ENCODE measurements around the gene PRLHR. TPM values are rescaled to one million over a fixed set of nuclear protein-coding genes. Genes with fewer than 3 reads are reported as not detected.
A peak's percentile ranks its signal among the peaks of the same experiment; 100 is the strongest.

The PRLHR gene
- total and polyA plus RNA-seq, 10 donors = not detected

DNA sequence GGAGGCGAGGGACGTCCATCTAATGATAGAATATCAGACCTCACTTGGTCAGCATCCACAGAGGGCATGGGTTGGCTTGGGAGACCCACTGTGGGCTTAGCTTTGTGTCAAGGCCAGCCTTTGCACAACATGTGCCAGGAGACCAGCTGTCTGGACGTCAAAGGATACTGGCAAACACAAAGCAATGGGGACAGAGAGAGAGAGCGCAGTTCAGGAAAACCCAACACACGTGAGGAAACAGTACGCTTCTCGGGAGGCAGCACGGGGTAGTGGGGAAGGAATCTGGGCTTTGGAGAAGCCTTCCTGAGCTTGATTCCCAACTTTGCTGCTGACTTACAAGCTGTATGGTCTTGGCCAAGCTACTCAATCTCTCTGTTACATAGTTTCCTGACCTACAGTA is 14.7 kb downstream of the PRLHR start:
- intact Hi-C loops (cut with DNase I; ENCODE audit: low total_unique reads) = no loop called here
- TF ChIP-seq, protein P1, sequence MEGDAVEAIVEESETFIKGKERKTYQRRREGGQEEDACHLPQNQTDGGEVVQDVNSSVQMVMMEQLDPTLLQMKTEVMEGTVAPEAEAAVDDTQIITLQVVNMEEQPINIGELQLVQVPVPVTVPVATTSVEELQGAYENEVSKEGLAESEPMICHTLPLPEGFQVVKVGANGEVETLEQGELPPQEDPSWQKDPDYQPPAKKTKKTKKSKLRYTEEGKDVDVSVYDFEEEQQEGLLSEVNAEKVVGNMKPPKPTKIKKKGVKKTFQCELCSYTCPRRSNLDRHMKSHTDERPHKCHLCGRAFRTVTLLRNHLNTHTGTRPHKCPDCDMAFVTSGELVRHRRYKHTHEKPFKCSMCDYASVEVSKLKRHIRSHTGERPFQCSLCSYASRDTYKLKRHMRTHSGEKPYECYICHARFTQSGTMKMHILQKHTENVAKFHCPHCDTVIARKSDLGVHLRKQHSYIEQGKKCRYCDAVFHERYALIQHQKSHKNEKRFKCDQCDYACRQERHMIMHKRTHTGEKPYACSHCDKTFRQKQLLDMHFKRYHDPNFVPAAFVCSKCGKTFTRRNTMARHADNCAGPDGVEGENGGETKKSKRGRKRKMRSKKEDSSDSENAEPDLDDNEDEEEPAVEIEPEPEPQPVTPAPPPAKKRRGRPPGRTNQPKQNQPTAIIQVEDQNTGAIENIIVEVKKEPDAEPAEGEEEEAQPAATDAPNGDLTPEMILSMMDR (IDR thresholded peaks at IDR 0.05 in 8 of 11, conservative IDR thresholded peaks at IDR 0.05 in 3 of 11) = no peak
- TF ChIP-seq POLR2AphosphoS5 (IDR thresholded peaks at IDR 0.05) = no peak
- no peak for TF ChIP-seq POLR2A (IDR thresholded peaks at IDR 0.05)
- no peaks in the 10 kb centered on the region for H3K9me3 ChIP-seq
- DNase-seq = no peak
- no peaks in the 10 kb centered on the region for H3K36me3 ChIP-seq
- H3K4me1 ChIP-seq = no peaks in the 10 kb centered on the region
- H3K4me3 ChIP-seq = no peak overlapping the region
- 70 to 79% (median 72%) methylated on average over 8 of the region's 8 CpGs for WGBS, 5 donors
- no peak overlapping the region for H3K27ac ChIP-seq
- H3K27me3 ChIP-seq (replicated peaks in 1 of 7) = peaks cover 0 to 9% (median 0%) of the 10 kb centered on the region in 7 donors

DNA sequence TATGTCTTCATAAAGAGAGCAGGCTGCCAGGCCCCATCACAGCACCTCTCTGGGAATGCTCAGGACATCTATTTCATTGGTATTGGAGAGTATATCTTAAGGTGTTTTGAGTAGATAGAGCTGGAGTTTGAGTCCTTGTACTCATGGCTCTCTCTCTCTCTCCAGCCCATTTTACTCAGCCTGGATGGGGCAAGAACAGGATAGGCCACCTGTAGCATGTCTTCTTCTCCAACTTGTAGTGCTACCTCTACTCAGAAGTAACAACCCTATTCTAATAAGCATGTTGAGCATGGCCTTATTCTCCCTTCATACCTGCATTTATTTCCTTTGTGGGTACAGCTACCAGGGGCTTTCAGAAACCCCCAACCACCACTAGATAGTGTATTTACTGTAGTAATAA is 21.9 kb downstream of the PRLHR start:
- TF ChIP-seq POLR2AphosphoS5 (IDR thresholded peaks at IDR 0.05) = no peak
- TF ChIP-seq, protein P1 (IDR thresholded peaks at IDR 0.05 in 8 of 11, conservative IDR thresholded peaks at IDR 0.05 in 3 of 11) = no peak
- TF ChIP-seq POLR2A (IDR thresholded peaks at IDR 0.05) = no peak
- Histone ChIP-seq H3K4me1 (peaks cover 0 to 2% (median 0%) of the 10 kb centered on the region in 6 donors), H3K4me3 (no peak overlapping the region), H3K27me3 (replicated peaks in 1 of 7) (peaks cover 0 to 4% (median 0%) of the 10 kb centered on the region in 7 donors), H3K36me3 (no peaks in the 10 kb centered on the region), H3K9me3 (no peaks in the 10 kb centered on the region), H3K27ac (no peak overlapping the region)
- intact Hi-C loops (cut with DNase I; ENCODE audit: low total_unique reads) = no loop called here
- no peak for DNase-seq

DNA sequence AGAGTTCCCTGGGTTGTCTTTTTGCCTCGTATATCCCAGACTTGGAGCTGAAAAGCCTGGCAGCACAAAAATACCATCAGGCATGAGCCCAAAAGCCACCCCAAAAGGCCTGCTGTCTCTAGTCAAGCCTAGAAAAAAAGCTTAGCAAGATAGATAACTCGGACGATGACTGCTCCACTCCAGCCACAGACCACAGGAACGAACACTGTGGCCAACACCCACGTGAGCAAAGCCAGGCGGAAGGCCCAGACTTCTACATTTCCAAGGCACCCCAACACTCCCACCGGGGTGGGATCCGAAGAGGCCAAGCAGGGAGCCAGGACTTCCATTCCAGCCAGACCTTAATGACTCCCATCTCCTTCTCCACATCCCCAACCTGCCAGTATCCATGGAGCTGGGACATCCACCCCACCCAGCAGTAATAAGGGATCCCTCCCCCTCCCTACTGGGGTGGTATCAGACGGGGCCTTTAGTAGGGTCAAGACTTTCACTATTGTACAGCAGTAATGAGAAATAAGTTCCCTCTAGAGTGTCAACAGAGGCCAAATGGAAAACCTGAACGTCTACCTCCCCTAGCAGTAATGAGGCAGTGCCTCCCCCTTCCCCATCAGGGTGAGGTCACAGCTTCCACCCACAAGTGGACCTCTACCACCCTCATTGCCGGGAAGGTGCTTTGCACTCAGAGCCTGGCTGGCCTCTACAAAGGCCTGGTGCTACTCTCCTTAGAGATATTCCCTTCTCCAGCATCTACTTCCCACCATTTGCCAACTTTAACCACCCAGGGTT is 23.0 kb downstream of the PRLHR start:
- TF ChIP-seq, protein P1 (IDR thresholded peaks at IDR 0.05 in 8 of 11, conservative IDR thresholded peaks at IDR 0.05 in 3 of 11) = no peak
- TF ChIP-seq POLR2AphosphoS5 (IDR thresholded peaks at IDR 0.05) = no peak
- no peak overlapping the region for H3K4me3 ChIP-seq
- no peaks in the 10 kb centered on the region for H3K36me3 ChIP-seq
- no peak overlapping the region for H3K27ac ChIP-seq
- no peaks in the 10 kb centered on the region for H3K9me3 ChIP-seq
- peaks cover 0 to 8% (median 3%) of the 10 kb centered on the region in 6 donors for H3K4me1 ChIP-seq
- intact Hi-C loops (cut with DNase I; ENCODE audit: low total_unique reads) = no loop called here
- no peak for DNase-seq
- H3K27me3 ChIP-seq (replicated peaks in 1 of 7) = peaks cover 0 to 4% (median 0%) of the 10 kb centered on the region in 7 donors
- 73 to 97% (median 77%) methylated on average over 10 to 11 of the region's 11 CpGs for WGBS, 5 donors

DNA sequence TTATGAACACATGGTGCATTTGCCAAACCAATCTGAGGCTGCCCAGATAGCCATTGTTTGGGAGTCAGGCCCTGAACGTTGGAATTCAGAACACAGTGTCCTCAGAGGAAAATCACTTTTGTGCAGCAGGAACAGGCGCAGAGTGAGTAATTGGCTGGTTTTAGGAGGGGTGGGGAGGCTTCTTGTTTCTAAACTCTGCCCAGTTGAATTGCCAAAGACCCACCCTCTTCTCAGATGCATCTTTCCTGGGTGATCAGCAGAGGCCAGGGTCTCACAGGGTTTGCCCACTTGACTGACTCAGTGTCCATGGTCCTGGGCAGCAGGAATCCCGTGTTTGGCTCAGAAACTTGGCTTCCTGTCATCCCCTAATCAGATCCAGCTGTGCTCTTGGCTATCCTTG is 24.3 kb downstream of the PRLHR start:
- Histone ChIP-seq H3K27me3 (replicated peaks in 1 of 7) (peaks cover 0 to 4% (median 0%) of the 10 kb centered on the region in 7 donors), H3K36me3 (no peaks in the 10 kb centered on the region), H3K4me1 (peaks cover 0 to 8% (median 3%) of the 10 kb centered on the region in 6 donors), H3K27ac (peak overlapping the region in 1 of 8 donors; percentile 16), H3K9me3 (no peaks in the 10 kb centered on the region), H3K4me3 (no peak overlapping the region)
- DNase-seq = no peak
- intact Hi-C loops (cut with DNase I; ENCODE audit: low total_unique reads) = no loop called here
- TF ChIP-seq, protein P1 (IDR thresholded peaks at IDR 0.05 in 8 of 11, conservative IDR thresholded peaks at IDR 0.05 in 3 of 11) = no peak
- TF ChIP-seq POLR2A (IDR thresholded peaks at IDR 0.05) (no peak), POLR2AphosphoS5 (IDR thresholded peaks at IDR 0.05) (no peak)
- WGBS, 5 donors = 48 to 60% (median 56%) methylated on average over 3 of the region's 3 CpGs

Data from spleen (tissue), 11 donors.